Mesenchymal stem cell (in vitro differentiated cells and primary cell): ENCODE measurements around the gene STYXL2.

ENCODE experiments used
- DNase-seq: peaks from one replicate; pipeline ENCODE4 v3.0.0-alpha.2; 2013
- H2AFZ ChIP-seq: one replicate; pipeline ENCODE4 v1.6.1; 2013; ENCODE audit warnings: low read depth, mild to moderate bottlenecking, control low read depth, inconsistent platforms, low read length, moderate library complexity
- H2AK5ac ChIP-seq: 2 replicates; pipeline ENCODE4 v1.6.1; 2013; ENCODE audit warnings: low read length, moderate library complexity, mild to moderate bottlenecking, inconsistent platforms; ENCODE audit not compliant: severe bottlenecking
- H2BK120ac ChIP-seq: one replicate; pipeline ENCODE4 v1.6.1; 2013; ENCODE audit warnings: low read depth, mild to moderate bottlenecking, inconsistent platforms, low read length, moderate library complexity
- H2BK12ac ChIP-seq, 2 experiments: one replicate each; pipeline ENCODE4 v1.6.1; 2013; ENCODE audit warnings: inconsistent platforms in 2 of 2, low read length in 2 of 2, mild to moderate bottlenecking in 2 of 2, moderate library complexity in 2 of 2, control low read depth in 1 of 2
- H2BK15ac ChIP-seq: one replicate; pipeline ENCODE4 v1.6.1; 2013; ENCODE audit warnings: mild to moderate bottlenecking, low read depth, inconsistent platforms; ENCODE audit not compliant: poor library complexity, severe bottlenecking
- H2BK5ac ChIP-seq: 2 replicates; pipeline ENCODE4 v1.6.1; 2013; ENCODE audit warnings: low read depth, mild to moderate bottlenecking, low read length, control low read depth, inconsistent platforms; ENCODE audit not compliant: poor library complexity, severe bottlenecking
- H3K14ac ChIP-seq, 2 experiments: one replicate each; pipeline ENCODE4 v1.6.1; 2013; ENCODE audit warnings: inconsistent platforms in 2 of 2, low read length in 2 of 2, control low read depth in 1 of 2, mild to moderate bottlenecking in 1 of 2, moderate library complexity in 1 of 2
- H3K18ac ChIP-seq, 2 experiments: one replicate each; pipeline ENCODE4 v1.6.1; 2013; ENCODE audit warnings: inconsistent platforms in 2 of 2, low read length in 2 of 2, control low read depth in 1 of 2, low read depth in 1 of 2, mild to moderate bottlenecking in 1 of 2
- H3K23ac ChIP-seq, 2 experiments: one replicate each; pipeline ENCODE4 v1.6.1; 2013; ENCODE audit warnings: inconsistent platforms in 2 of 2, low read length in 2 of 2, mild to moderate bottlenecking in 2 of 2, moderate library complexity in 2 of 2, control low read depth in 1 of 2
- H3K27ac ChIP-seq: 2 replicates; pipeline ENCODE4 v1.5.1; 2013; ENCODE audit warnings: mild to moderate bottlenecking, moderate library complexity, low read length, control low read depth, inconsistent platforms; ENCODE audit not compliant: poor library complexity, severe bottlenecking
- H3K27me3 ChIP-seq, 2 experiments: 2 replicates each; pipeline versions ENCODE4 v1.6.1 to v1.7.0; 2013; ENCODE audit warnings: low read length in 2 of 2, mild to moderate bottlenecking in 2 of 2, moderate library complexity in 2 of 2, control low read depth in 1 of 2, inconsistent platforms in 1 of 2; ENCODE audit not compliant: control insufficient read depth in 1 of 2, insufficient read depth in 1 of 2
- H3K36me3 ChIP-seq, 2 experiments: 2 replicates each; pipeline versions ENCODE4 v1.6.1 to v1.7.0; 2013; ENCODE audit warnings: low read length in 2 of 2, control low read depth in 1 of 2, inconsistent platforms in 1 of 2, low read depth in 1 of 2, mild to moderate bottlenecking in 1 of 2; ENCODE audit not compliant: insufficient read depth in 2 of 2, control insufficient read depth in 1 of 2
- H3K4ac ChIP-seq, 2 experiments: one replicate each; pipeline ENCODE4 v1.6.1; 2013; ENCODE audit warnings: inconsistent platforms in 2 of 2, low read length in 2 of 2, mild to moderate bottlenecking in 2 of 2, moderate library complexity in 2 of 2, control low read depth in 1 of 2, low read depth in 1 of 2
- H3K4me1 ChIP-seq: 2 replicates; pipeline ENCODE4 v1.6.1; 2013; ENCODE audit warnings: low read depth, low read length, control low read depth; ENCODE audit not compliant: control insufficient read depth, insufficient read depth
- H3K4me2 ChIP-seq: 2 replicates; pipeline ENCODE4 v1.6.1; 2013; ENCODE audit warnings: low read length, mild to moderate bottlenecking, inconsistent platforms; ENCODE audit not compliant: poor library complexity, severe bottlenecking
- H3K4me3 ChIP-seq, 2 experiments: 2 replicates each; pipeline versions ENCODE4 v1.5.1 to v1.7.0; 2013; ENCODE audit warnings: low read length in 2 of 2, mild to moderate bottlenecking in 2 of 2, control low read depth in 1 of 2, low read depth in 1 of 2; ENCODE audit not compliant: insufficient read depth in 1 of 2
- H3K79me1 ChIP-seq: replicated peaks from 2 replicates; pipeline ENCODE4 v1.6.1; 2013; ENCODE audit warnings: mild to moderate bottlenecking, control low read depth, low read length, inconsistent platforms; ENCODE audit not compliant: poor library complexity, severe bottlenecking
- H3K9ac ChIP-seq: 2 replicates; pipeline ENCODE4 v1.7.0; 2013; ENCODE audit warnings: mild to moderate bottlenecking, low read length, moderate library complexity
- H3K9me3 ChIP-seq: 2 replicates; pipeline ENCODE4 v1.7.0; 2013; ENCODE audit warnings: mild to moderate bottlenecking, low read length; ENCODE audit not compliant: control insufficient read depth
- H4K8ac ChIP-seq: one replicate; pipeline ENCODE4 v1.6.1; 2013; ENCODE audit warnings: inconsistent platforms, mild to moderate bottlenecking, low read length, moderate library complexity
- H4K91ac ChIP-seq: one replicate; pipeline ENCODE4 v1.6.1; 2013; ENCODE audit warnings: mild to moderate bottlenecking, low read length, inconsistent platforms
- WGBS: methylation state at CpG from one replicate; pipeline ENCODE4 v1.1.7; 2013; ENCODE audit warnings: mixed read lengths; 5-methylcytosine and 5-hydroxymethylcytosine counted together

STYXL2 gene

DNA sequence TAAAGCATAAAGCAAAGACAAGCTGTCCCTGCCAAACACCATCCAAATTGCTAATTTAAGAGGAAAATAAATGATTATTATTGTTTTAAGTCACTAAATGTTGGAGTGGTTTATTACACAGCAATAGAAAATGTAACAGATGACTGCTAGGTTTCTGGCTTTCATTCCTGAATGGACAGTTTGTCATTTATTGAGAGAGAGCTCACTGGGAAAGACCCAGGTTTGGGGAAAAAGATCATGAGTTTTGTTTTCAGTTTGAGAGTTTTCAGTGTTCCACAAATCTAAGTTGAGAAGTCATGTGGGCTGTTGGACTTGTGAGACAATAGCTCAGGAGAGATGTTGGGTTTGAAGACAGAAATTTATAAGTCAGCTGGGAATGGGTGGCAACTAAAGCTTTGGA lies 9.1 kb upstream of the STYXL2 start:
- Histone ChIP-seq H3K4ac (no peak overlapping the region), H2AK5ac (no peak overlapping the region), H3K23ac (no peak overlapping the region), H3K9ac (no peak overlapping the region), H2BK15ac (no peak overlapping the region), H3K14ac (no peak overlapping the region), H2BK12ac (no peak overlapping the region), H3K9me3 (no peaks in the 10 kb centered on the region), H3K4me1 (peaks cover 3% of the 10 kb centered on the region), H2AFZ (no peak overlapping the region), H3K4me2 (no peak overlapping the region), H3K27ac (no peak overlapping the region), H3K36me3 (no peaks in the 10 kb centered on the region), H3K27me3 (peaks cover 39 to 58% of the 10 kb centered on the region in 2 experiments), H4K91ac (no peak overlapping the region), H4K8ac (no peak overlapping the region), H3K4me3 (no peak overlapping the region), H2BK120ac (no peak overlapping the region), H3K18ac (no peak overlapping the region), H3K79me1 (no peaks in the 10 kb centered on the region), H2BK5ac (no peak overlapping the region)
- DNase-seq: no peak

DNA sequence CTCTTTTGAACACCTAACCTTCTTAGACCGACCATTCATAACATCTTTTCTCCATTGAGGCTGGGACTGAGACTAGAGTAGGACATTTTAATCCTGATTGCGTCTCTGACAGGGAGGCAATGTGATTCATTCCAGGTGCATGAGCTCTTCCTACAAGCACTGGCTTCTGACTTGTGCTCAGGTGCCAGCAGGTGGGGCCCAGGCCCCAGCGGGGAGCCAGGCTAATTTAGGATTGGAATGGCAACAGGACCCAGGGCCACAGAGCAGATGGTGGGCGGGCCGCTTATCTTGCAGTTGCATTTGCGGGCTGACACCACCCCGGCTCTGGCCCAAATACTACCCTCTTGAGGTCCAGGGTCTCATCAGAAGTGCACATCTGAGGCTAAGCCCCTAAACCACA lies 7.8 kb upstream of the STYXL2 start:
- H2BK5ac ChIP-seq: no peak overlapping the region
- H3K27me3 ChIP-seq: peaks cover 27 to 46% of the 10 kb centered on the region in 2 experiments
- no peak overlapping the region for H3K4me2 ChIP-seq
- H3K27ac ChIP-seq: no peak overlapping the region
- H3K23ac ChIP-seq: no peak overlapping the region
- no peaks in the 10 kb centered on the region for H3K79me1 ChIP-seq
- no peaks in the 10 kb centered on the region for H3K9me3 ChIP-seq
- H4K91ac ChIP-seq: no peak overlapping the region
- H3K4me1 ChIP-seq: peaks cover 3% of the 10 kb centered on the region
- no peak overlapping the region for H2AFZ ChIP-seq
- no peak overlapping the region for H2BK120ac ChIP-seq
- H3K14ac ChIP-seq: no peak overlapping the region
- no peak overlapping the region for H3K9ac ChIP-seq
- no peak overlapping the region for H4K8ac ChIP-seq
- no peak overlapping the region for H3K4me3 ChIP-seq
- WGBS: 87% methylated on average over 7 of the region's 7 CpGs
- no peak overlapping the region for H3K18ac ChIP-seq
- H3K36me3 ChIP-seq: no peaks in the 10 kb centered on the region
- no peak for DNase-seq
- H3K4ac ChIP-seq: no peak overlapping the region
- H2BK15ac ChIP-seq: no peak overlapping the region
- no peak overlapping the region for H2BK12ac ChIP-seq
- no peak overlapping the region for H2AK5ac ChIP-seq

DNA sequence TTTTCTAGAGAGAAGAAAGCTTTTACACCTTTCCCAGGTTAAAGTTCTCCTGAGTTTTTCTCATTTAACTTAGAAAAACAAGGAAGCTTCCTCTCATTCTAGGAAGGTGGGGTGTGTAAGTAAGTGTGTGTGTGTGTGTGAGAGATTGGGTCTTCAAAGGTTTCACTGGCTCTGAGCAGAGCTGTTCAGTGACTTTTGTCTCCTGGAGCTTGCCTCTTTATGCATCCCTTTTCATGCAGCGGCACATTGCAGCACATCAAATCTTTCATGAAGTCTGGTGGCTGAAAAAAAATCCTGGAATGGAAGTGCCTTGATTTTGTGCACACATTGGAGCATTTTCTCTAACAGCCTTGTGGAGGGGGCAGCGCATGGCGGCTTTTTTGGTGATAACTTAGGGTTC lies 7.1 kb upstream of the STYXL2 start:
- Histone ChIP-seq H2BK12ac (no peak overlapping the region), H3K79me1 (no peaks in the 10 kb centered on the region), H3K23ac (no peak overlapping the region), H3K9me3 (no peaks in the 10 kb centered on the region), H4K91ac (no peak overlapping the region), H3K4ac (no peak overlapping the region), H3K27ac (no peak overlapping the region), H3K4me3 (no peak overlapping the region), H3K36me3 (no peaks in the 10 kb centered on the region), H2BK120ac (no peak overlapping the region), H3K4me1 (peaks cover 3% of the 10 kb centered on the region), H3K9ac (no peak overlapping the region), H2AK5ac (no peak overlapping the region), H4K8ac (no peak overlapping the region), H3K18ac (no peak overlapping the region), H2AFZ (no peak overlapping the region), H3K27me3 (peaks cover 20 to 38% of the 10 kb centered on the region in 2 experiments), H2BK15ac (no peak overlapping the region), H3K14ac (no peak overlapping the region), H2BK5ac (no peak overlapping the region), H3K4me2 (no peak overlapping the region)
- DNase-seq: no peak
- 93% methylated on average over 3 of the region's 3 CpGs for WGBS

DNA sequence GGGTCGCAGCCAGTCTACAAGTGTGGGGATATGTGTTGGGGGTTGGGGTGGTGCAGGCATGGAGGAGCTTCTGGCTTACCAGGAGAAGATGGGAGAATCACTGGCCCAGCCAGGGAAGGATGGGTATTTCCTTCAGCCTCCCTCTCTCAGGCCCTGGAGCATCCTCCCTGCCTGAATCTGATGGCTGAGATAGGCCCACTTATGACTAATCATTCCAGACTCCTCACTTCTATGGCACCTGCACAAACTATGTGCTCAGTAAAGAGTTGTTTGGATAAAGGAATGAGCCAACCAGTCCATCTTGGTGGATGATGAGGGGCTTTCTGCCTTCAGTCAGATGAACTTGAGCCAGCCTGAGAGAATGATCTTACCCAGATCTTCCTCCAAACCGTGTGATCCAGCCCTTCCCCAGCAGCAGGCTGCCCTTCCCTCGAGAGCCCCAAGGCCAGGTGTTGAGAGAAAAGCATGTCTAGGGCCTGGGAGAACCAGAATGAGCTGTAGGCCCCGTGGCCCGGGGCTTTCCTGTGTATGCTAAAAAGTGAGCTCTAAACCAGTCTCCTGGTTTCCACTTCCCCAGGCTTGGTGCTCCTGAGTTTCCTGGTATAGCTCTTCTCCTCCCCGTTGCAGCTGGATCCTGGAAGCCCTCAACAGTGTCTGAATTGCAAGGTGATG lies 5.0 kb upstream of the STYXL2 start:
- Histone ChIP-seq H3K4me1 (no peaks in the 10 kb centered on the region), H3K14ac (no peak overlapping the region), H3K4ac (no peak overlapping the region), H3K18ac (no peak overlapping the region), H2BK120ac (no peak overlapping the region), H3K27me3 (peaks cover 12 to 17% of the 10 kb centered on the region in 2 experiments), H3K36me3 (no peaks in the 10 kb centered on the region), H3K79me1 (no peaks in the 10 kb centered on the region), H3K27ac (no peak overlapping the region), H2AFZ (no peak overlapping the region), H2AK5ac (no peak overlapping the region), H3K4me2 (no peak overlapping the region), H3K9ac (no peak overlapping the region), H4K91ac (no peak overlapping the region), H4K8ac (no peak overlapping the region), H2BK12ac (no peak overlapping the region), H2BK15ac (no peak overlapping the region), H3K23ac (no peak overlapping the region), H3K4me3 (no peak overlapping the region), H3K9me3 (no peaks in the 10 kb centered on the region), H2BK5ac (no peak overlapping the region)
- 71% methylated on average over 5 of the region's 6 CpGs for WGBS
- no peak for DNase-seq
